Measurements from ENCODE around the gene KCNIP1. TPM values are rescaled to one million over a fixed set of nuclear protein-coding genes. Genes with fewer than 3 reads are reported as not detected.

The KCNIP1 gene
- total and polyA plus RNA-seq, 2 experiments from 2014 or later = 0.43 to 0.80 TPM

GRCh38 chr5:170617533-170618490 lies 114.0 kb downstream of the KCNIP1 start:
- no peak overlapping the region for H3K27ac ChIP-seq
- H3K4me3 ChIP-seq = no peak overlapping the region
- peaks cover 7% of the 10 kb centered on the region for H3K27me3 ChIP-seq
- H3K4me2 ChIP-seq = no peak overlapping the region
- H3K79me2 ChIP-seq = no peaks in the 10 kb centered on the region
- 30% methylated on average over 7 of the region's 7 CpGs for WGBS (ENCODE audit: low lambda C conversion rate, missing lambda C conversion rate)
- no peaks in the 10 kb centered on the region for H3K9me2 ChIP-seq (replicated peaks; ENCODE audit: insufficient read depth)
- TF ChIP-seq EZH2phosphoT487 (IDR thresholded peaks at IDR 0.05; ENCODE audit: low read depth, severe bottlenecking, unreplicated experiment) (no peak), EZH2 (IDR thresholded peaks at IDR 0.05; ENCODE audit: borderline replicate concordance) (no peak)
- TF ChIP-seq, protein P1, sequence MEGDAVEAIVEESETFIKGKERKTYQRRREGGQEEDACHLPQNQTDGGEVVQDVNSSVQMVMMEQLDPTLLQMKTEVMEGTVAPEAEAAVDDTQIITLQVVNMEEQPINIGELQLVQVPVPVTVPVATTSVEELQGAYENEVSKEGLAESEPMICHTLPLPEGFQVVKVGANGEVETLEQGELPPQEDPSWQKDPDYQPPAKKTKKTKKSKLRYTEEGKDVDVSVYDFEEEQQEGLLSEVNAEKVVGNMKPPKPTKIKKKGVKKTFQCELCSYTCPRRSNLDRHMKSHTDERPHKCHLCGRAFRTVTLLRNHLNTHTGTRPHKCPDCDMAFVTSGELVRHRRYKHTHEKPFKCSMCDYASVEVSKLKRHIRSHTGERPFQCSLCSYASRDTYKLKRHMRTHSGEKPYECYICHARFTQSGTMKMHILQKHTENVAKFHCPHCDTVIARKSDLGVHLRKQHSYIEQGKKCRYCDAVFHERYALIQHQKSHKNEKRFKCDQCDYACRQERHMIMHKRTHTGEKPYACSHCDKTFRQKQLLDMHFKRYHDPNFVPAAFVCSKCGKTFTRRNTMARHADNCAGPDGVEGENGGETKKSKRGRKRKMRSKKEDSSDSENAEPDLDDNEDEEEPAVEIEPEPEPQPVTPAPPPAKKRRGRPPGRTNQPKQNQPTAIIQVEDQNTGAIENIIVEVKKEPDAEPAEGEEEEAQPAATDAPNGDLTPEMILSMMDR (IDR thresholded peaks at IDR 0.05; ENCODE audit: poor library complexity) = no peak
- no peaks in the 10 kb centered on the region for H3K9me3 ChIP-seq (ENCODE audit: low read depth)
- H3K4me1 ChIP-seq (ENCODE audit: insufficient read depth) = no peaks in the 10 kb centered on the region
- DNase-seq (ENCODE audit: low spot score) = no peak
- H4K20me1 ChIP-seq (ENCODE audit: insufficient read depth, poor library complexity, severe bottlenecking) = no peaks in the 10 kb centered on the region
- H2AFZ ChIP-seq = no peak overlapping the region
- no peaks in the 10 kb centered on the region for H3K36me3 ChIP-seq (replicated peaks; ENCODE audit: insufficient read depth, low read depth)

- WGBS (ENCODE audit: low lambda C conversion rate, missing lambda C conversion rate) = 86% methylated on average over 1 of the region's 1 CpG
- no peaks in the 10 kb centered on the region for H3K9me2 ChIP-seq (replicated peaks; ENCODE audit: insufficient read depth)
- no peak overlapping the region for H3K4me3 ChIP-seq
- no peaks in the 10 kb centered on the region for H3K36me3 ChIP-seq (replicated peaks; ENCODE audit: insufficient read depth, low read depth)
- H3K79me2 ChIP-seq = no peaks in the 10 kb centered on the region
- H3K4me2 ChIP-seq = no peak overlapping the region
- no peak for DNase-seq (ENCODE audit: low spot score)
- H3K27me3 ChIP-seq = peaks cover 4% of the 10 kb centered on the region
- H3K27ac ChIP-seq = no peak overlapping the region
- H2AFZ ChIP-seq = no peak overlapping the region
- H3K9me3 ChIP-seq (ENCODE audit: low read depth) = no peaks in the 10 kb centered on the region
- no peaks in the 10 kb centered on the region for H3K4me1 ChIP-seq (ENCODE audit: insufficient read depth)
- H4K20me1 ChIP-seq (ENCODE audit: insufficient read depth, poor library complexity, severe bottlenecking) = no peaks in the 10 kb centered on the region
- TF ChIP-seq EZH2phosphoT487 (IDR thresholded peaks at IDR 0.05; ENCODE audit: low read depth, severe bottlenecking, unreplicated experiment) (no peak), EZH2 (IDR thresholded peaks at IDR 0.05; ENCODE audit: borderline replicate concordance) (no peak)
- TF ChIP-seq, protein P1 (IDR thresholded peaks at IDR 0.05; ENCODE audit: poor library complexity) = no peak
These were observed 116.0 kb downstream of the KCNIP1 start for GRCh38 chr5:170619869-170620268.

DNA sequence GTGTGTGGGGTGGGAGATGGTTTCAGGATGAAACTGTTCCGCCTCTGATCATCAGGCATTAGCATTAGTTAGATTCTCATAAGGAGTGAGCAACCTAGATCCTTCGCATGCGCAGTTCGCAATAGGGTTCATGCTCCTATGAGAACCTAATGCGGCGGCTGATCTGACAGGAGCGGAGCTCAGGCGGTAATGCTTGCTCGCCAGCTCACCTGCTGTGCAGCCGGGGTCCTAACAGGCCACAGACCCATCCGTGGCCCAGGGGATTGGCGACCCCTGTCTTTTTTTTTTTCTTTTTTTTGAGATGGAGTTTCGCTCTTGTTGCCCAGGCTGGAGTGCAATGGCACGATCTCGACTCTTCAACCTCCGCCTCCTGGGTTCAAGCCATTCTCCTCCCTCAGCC lies 119.1 kb downstream of the KCNIP1 start:
- WGBS (ENCODE audit: low lambda C conversion rate, missing lambda C conversion rate) = 97% methylated on average over 13 of the region's 16 CpGs
- H3K4me2 ChIP-seq = no peak overlapping the region
- no peaks in the 10 kb centered on the region for H3K9me2 ChIP-seq (replicated peaks; ENCODE audit: insufficient read depth)
- no peak for TF ChIP-seq EZH2phosphoT487 (IDR thresholded peaks at IDR 0.05; ENCODE audit: low read depth, severe bottlenecking, unreplicated experiment)
- TF ChIP-seq EZH2 (IDR thresholded peaks at IDR 0.05; ENCODE audit: borderline replicate concordance) = no peak
- H3K36me3 ChIP-seq (replicated peaks; ENCODE audit: insufficient read depth, low read depth) = no peaks in the 10 kb centered on the region
- H3K27me3 ChIP-seq = peaks cover 13% of the 10 kb centered on the region
- no peak for DNase-seq (ENCODE audit: low spot score)
- no peaks in the 10 kb centered on the region for H3K4me1 ChIP-seq (ENCODE audit: insufficient read depth)
- no peaks in the 10 kb centered on the region for H4K20me1 ChIP-seq (ENCODE audit: insufficient read depth, poor library complexity, severe bottlenecking)
- no peak overlapping the region for H2AFZ ChIP-seq
- no peaks in the 10 kb centered on the region for H3K79me2 ChIP-seq
- no peak overlapping the region for H3K4me3 ChIP-seq
- H3K27ac ChIP-seq = no peak overlapping the region
- no peaks in the 10 kb centered on the region for H3K9me3 ChIP-seq (ENCODE audit: low read depth)

GRCh38 chr5:170623576-170624181 lies 119.9 kb downstream of the KCNIP1 start:
- Histone ChIP-seq H3K4me3 (no peak overlapping the region), H3K9me3 (ENCODE audit: low read depth) (no peaks in the 10 kb centered on the region), H3K9me2 (replicated peaks; ENCODE audit: insufficient read depth) (no peaks in the 10 kb centered on the region), H3K79me2 (no peaks in the 10 kb centered on the region), H3K4me2 (no peak overlapping the region), H3K36me3 (replicated peaks; ENCODE audit: insufficient read depth, low read depth) (no peaks in the 10 kb centered on the region), H4K20me1 (ENCODE audit: insufficient read depth, poor library complexity, severe bottlenecking) (no peaks in the 10 kb centered on the region), H3K27ac (no peak overlapping the region), H3K27me3 (peaks cover 13% of the 10 kb centered on the region), H3K4me1 (ENCODE audit: insufficient read depth) (no peaks in the 10 kb centered on the region), H2AFZ (no peak overlapping the region)
- peak; percentile 81 for DNase-seq (ENCODE audit: low spot score)
- TF ChIP-seq, protein P1 (IDR thresholded peaks at IDR 0.05; ENCODE audit: poor library complexity) = peak; percentile 71
- TF ChIP-seq EZH2phosphoT487 (IDR thresholded peaks at IDR 0.05; ENCODE audit: low read depth, severe bottlenecking, unreplicated experiment) = no peak
- 37% methylated on average over 16 of the region's 16 CpGs for WGBS (ENCODE audit: low lambda C conversion rate, missing lambda C conversion rate)

Data from hepatocyte (in vitro differentiated cells).